GM06990 (cell line): ENCODE measurements around the gene CHMP6.

ENCODE experiments used
- DNase-seq: peaks from one replicate; pipeline ENCODE4 v3.0.0-alpha.2; 2011; ENCODE audit not compliant: insufficient read length; ENCODE audit errors: extremely low read depth
- H3K27me3 ChIP-seq: replicated peaks from 2 replicates; pipeline ENCODE4 v1.6.0; 2011; ENCODE audit warnings: low read length; ENCODE audit not compliant: control insufficient read depth, insufficient read depth
- H3K36me3 ChIP-seq: 2 replicates; pipeline ENCODE4 v1.5.1; 2011; ENCODE audit warnings: low read length; ENCODE audit not compliant: control insufficient read depth, insufficient read depth
- H3K4me3 ChIP-seq: replicated peaks from 2 replicates; pipeline ENCODE4 v1.5.1; 2011; ENCODE audit warnings: low read depth, mild to moderate bottlenecking, control low read depth, low read length
- TF ChIP-seq, protein P1 (sequence below): IDR thresholded peaks from 2 replicates; pipeline ENCODE4 v1.5.1; 2011; ENCODE audit warnings: low read length, control low read depth, mild to moderate bottlenecking, inconsistent platforms; ENCODE audit not compliant: insufficient read depth, poor library complexity, severe bottlenecking

Gene CHMP6

DNA sequence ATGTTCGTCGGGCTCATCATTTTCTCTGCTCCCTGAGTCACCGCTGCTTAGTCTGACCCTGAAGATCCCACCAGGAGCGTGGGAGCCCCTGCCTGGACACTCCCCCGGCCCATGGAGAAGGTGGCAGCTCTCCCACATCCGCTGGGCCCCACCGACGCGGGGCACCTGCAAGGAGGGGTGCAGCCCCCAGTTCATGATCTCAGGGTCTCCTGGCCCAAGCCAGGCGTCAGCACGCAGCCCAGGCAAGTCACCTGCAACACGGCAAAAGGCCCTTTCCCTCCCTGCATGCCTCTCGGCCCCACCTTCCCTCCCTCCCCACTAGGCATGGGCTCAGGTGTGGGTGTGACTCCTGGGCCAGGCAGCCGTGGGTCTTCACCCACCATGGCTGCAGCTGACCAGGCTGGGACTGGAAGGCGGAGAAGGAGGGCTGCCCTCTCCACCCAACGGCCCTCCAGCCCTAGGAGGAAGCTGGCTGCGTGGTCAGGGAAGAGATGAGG lies 9.7 kb upstream of the CHMP6 start:
- DNase-seq: peak; percentile 5
- H3K27me3 ChIP-seq: no peaks in the 10 kb centered on the region; the same call in 1 of the 2 replicates
- no peak overlapping the region for H3K4me3 ChIP-seq
- no peaks in the 10 kb centered on the region for H3K36me3 ChIP-seq
- TF ChIP-seq, protein P1, sequence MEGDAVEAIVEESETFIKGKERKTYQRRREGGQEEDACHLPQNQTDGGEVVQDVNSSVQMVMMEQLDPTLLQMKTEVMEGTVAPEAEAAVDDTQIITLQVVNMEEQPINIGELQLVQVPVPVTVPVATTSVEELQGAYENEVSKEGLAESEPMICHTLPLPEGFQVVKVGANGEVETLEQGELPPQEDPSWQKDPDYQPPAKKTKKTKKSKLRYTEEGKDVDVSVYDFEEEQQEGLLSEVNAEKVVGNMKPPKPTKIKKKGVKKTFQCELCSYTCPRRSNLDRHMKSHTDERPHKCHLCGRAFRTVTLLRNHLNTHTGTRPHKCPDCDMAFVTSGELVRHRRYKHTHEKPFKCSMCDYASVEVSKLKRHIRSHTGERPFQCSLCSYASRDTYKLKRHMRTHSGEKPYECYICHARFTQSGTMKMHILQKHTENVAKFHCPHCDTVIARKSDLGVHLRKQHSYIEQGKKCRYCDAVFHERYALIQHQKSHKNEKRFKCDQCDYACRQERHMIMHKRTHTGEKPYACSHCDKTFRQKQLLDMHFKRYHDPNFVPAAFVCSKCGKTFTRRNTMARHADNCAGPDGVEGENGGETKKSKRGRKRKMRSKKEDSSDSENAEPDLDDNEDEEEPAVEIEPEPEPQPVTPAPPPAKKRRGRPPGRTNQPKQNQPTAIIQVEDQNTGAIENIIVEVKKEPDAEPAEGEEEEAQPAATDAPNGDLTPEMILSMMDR: no peak

DNA sequence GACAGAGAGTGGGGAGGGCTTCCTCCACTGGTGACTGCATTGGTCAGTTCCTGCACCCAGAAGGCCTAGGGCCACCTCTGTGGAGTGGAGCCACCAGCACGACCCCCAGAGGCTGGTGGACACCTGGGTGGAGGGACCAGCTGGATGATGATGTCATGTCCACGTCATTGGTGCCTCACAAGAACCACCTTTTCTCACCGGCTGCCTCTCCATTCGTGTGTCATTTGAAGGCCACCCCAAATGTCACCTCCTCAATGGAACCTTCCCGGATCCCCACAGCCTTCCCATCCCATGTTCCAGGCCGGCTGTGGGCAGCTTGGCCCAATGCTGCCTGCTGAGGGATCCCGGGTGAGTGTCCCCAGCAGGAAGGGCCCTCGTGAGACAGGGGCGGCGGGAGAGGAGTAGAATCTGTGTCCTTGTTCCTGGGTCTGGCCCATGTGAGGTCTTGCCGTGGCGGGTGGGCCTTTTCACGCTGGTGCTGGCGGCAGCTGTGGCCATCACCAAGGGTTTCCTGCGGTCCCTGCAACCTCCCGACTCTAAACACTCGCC lies 9.1 kb upstream of the CHMP6 start:
- Histone ChIP-seq H3K36me3 (no peaks in the 10 kb centered on the region), H3K27me3 (no peaks in the 10 kb centered on the region; the same call in 1 of the 2 replicates), H3K4me3 (no peak overlapping the region)
- peak; percentile 1 for DNase-seq
- TF ChIP-seq, protein P1: no peak

DNA sequence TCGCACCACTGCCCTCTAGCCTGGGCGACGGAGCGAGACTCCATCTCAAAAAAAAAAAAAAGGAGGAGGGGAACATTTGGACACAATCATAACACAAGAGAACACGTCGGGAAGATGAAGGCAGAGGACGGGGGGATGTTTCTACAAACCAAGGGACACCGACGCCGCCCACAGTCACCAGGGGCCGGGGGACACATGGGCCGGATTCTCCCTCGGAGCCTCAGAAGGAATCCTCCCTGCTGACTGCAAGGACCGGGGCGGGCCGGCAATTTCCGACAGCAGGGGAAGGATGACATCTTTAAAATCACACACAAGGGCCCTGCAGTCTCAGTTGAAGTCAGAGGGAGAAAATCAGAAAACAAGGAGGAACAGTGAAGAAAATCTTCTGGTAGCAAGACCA lies 8.1 kb upstream of the CHMP6 start:
- Histone ChIP-seq H3K36me3 (no peaks in the 10 kb centered on the region), H3K27me3 (no peaks in the 10 kb centered on the region; the same call in 1 of the 2 replicates), H3K4me3 (no peak overlapping the region)
- TF ChIP-seq, protein P1: no peak
- no peak for DNase-seq

DNA sequence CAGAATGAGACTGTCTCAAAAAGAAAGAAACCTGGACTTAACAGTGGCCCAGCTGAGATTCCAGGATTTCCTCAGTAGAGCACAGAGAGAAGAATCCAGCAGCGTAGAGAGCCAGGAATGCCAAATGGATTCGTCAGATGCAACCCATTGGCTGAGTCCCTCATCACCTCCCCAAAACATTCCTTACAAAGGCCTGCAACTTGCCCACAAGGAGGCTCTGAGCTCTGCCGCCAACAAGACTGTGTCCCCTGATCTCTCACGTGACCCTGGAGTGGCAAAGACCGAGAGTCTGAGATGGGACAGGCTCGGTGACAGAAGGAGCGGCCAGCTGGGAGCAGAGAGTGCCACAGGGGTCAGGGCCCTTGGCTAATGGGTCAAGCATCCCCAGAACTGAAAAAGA lies 6.9 kb upstream of the CHMP6 start:
- no peaks in the 10 kb centered on the region; the same call in 1 of the 2 replicates for H3K27me3 ChIP-seq
- TF ChIP-seq, protein P1: no peak
- no peak for DNase-seq
- H3K4me3 ChIP-seq: no peak overlapping the region
- no peaks in the 10 kb centered on the region for H3K36me3 ChIP-seq

DNA sequence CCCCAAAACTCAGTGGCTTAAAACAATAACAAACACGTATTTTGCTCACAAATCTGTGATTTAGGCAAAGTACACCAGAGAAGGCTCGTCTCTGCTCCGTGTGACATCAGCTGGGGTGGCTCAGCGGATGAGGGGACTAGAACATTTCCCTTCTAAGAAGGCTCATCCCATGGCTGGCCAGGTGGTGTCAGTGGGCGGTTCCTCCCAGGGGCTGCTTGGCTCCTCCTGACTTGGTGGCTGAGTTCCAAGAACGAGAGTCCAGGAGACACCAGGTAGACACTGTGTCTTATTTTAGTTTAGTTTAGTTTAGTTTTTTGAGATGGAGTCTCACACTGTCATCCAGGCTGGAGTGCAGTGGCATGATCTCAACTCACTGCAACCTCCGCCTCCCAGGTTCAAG lies 5.6 kb upstream of the CHMP6 start:
- no peaks in the 10 kb centered on the region; the same call in 1 of the 2 replicates for H3K27me3 ChIP-seq
- no peak overlapping the region for H3K4me3 ChIP-seq
- TF ChIP-seq, protein P1: no peak
- no peak for DNase-seq
- no peaks in the 10 kb centered on the region for H3K36me3 ChIP-seq
